Adipocyte (in vitro differentiated cells): ENCODE results near the gene PRSS1.
A peak's percentile ranks its signal among the peaks of the same experiment; 100 is the strongest.

Experiments used
- DNase-seq: peaks from one replicate; pipeline ENCODE4 v3.0.0-alpha.2; 2015; ENCODE audit warnings: low read depth
- H3K27me3 ChIP-seq: replicated peaks from 2 replicates; pipeline ENCODE4 v1.7.0; 2013; ENCODE audit warnings: mild to moderate bottlenecking, low read length, moderate library complexity; ENCODE audit not compliant: control insufficient read depth, insufficient read depth
- H3K36me3 ChIP-seq: 2 replicates; pipeline ENCODE4 v1.7.0; 2013; ENCODE audit warnings: low read length, mild to moderate bottlenecking, moderate library complexity; ENCODE audit not compliant: control insufficient read depth, insufficient read depth, severe bottlenecking
- H3K4me1 ChIP-seq: 2 replicates; pipeline ENCODE4 v1.7.0; 2013; ENCODE audit warnings: mild to moderate bottlenecking, low read length, moderate library complexity; ENCODE audit not compliant: control insufficient read depth, insufficient read depth
- H3K4me3 ChIP-seq: 2 replicates; pipeline ENCODE4 v1.7.0; 2013; ENCODE audit warnings: mild to moderate bottlenecking, low read length, moderate library complexity
- H3K9ac ChIP-seq: 2 replicates; pipeline ENCODE4 v1.7.0; 2013; ENCODE audit warnings: mild to moderate bottlenecking, low read length, moderate library complexity
- H3K9me3 ChIP-seq: 2 replicates; pipeline ENCODE4 v1.7.0; 2013; ENCODE audit warnings: mild to moderate bottlenecking, low read length, moderate library complexity; ENCODE audit not compliant: control insufficient read depth

The PRSS1 gene

GRCh38 chr7:142796501-142797390 is 47.5 kb downstream of the PRSS1 start:
- peak overlapping the region; percentile 54 for H3K4me3 ChIP-seq
- no peaks in the 10 kb centered on the region for H3K9me3 ChIP-seq
- peak overlapping the region; percentile 13 for H3K9ac ChIP-seq
- DNase-seq, result peak; percentile 36
- no peaks in the 10 kb centered on the region for H3K36me3 ChIP-seq
- peaks cover 7% of the 10 kb centered on the region for H3K4me1 ChIP-seq
- peaks cover 79% of the 10 kb centered on the region for H3K27me3 ChIP-seq

- H3K9ac ChIP-seq, result peak overlapping the region; percentile 13
- H3K4me1 ChIP-seq, result peaks cover 7% of the 10 kb centered on the region
- no peaks in the 10 kb centered on the region for H3K9me3 ChIP-seq
- H3K36me3 ChIP-seq, result no peaks in the 10 kb centered on the region
- DNase-seq, result peak; percentile 20
- peaks cover 76% of the 10 kb centered on the region for H3K27me3 ChIP-seq
- H3K4me3 ChIP-seq, result peak overlapping the region; percentile 54
These were observed 48.4 kb downstream of the PRSS1 start for GRCh38 chr7:142797391-142798377.

GRCh38 chr7:142798451-142799436 is 49.5 kb downstream of the PRSS1 start:
- Histone ChIP-seq H3K9ac (no peak overlapping the region), H3K9me3 (no peaks in the 10 kb centered on the region), H3K4me1 (peaks cover 7% of the 10 kb centered on the region), H3K4me3 (no peak overlapping the region), H3K27me3 (peaks cover 78% of the 10 kb centered on the region), H3K36me3 (no peaks in the 10 kb centered on the region)
- no peak for DNase-seq

GRCh38 chr7:142799437-142799835 is 50.2 kb downstream of the PRSS1 start:
- Histone ChIP-seq H3K4me3 (no peak overlapping the region), H3K9me3 (no peaks in the 10 kb centered on the region), H3K9ac (no peak overlapping the region), H3K27me3 (peaks cover 72% of the 10 kb centered on the region), H3K4me1 (peaks cover 7% of the 10 kb centered on the region), H3K36me3 (no peaks in the 10 kb centered on the region)
- no peak for DNase-seq

GRCh38 chr7:142800088-142800487 is 50.8 kb downstream of the PRSS1 start:
- Histone ChIP-seq H3K36me3 (no peaks in the 10 kb centered on the region), H3K9me3 (no peaks in the 10 kb centered on the region), H3K4me1 (peaks cover 7% of the 10 kb centered on the region), H3K9ac (no peak overlapping the region), H3K4me3 (no peak overlapping the region), H3K27me3 (peaks cover 66% of the 10 kb centered on the region)
- no peak for DNase-seq

- H3K9me3 ChIP-seq, result no peaks in the 10 kb centered on the region
- H3K4me3 ChIP-seq, result no peak overlapping the region
- peaks cover 7% of the 10 kb centered on the region for H3K4me1 ChIP-seq
- no peaks in the 10 kb centered on the region for H3K36me3 ChIP-seq
- H3K9ac ChIP-seq, result no peak overlapping the region
- no peak for DNase-seq
- H3K27me3 ChIP-seq, result peaks cover 59% of the 10 kb centered on the region
These were observed 51.5 kb downstream of the PRSS1 start for GRCh38 chr7:142800699-142801260.

- no peak for DNase-seq
- Histone ChIP-seq H3K27me3 (peaks cover 49% of the 10 kb centered on the region), H3K36me3 (no peaks in the 10 kb centered on the region), H3K9ac (no peak overlapping the region), H3K4me1 (peaks cover 7% of the 10 kb centered on the region), H3K9me3 (no peaks in the 10 kb centered on the region), H3K4me3 (no peak overlapping the region)
These were observed 52.5 kb downstream of the PRSS1 start for GRCh38 chr7:142801601-142802295.

GRCh38 chr7:142802301-142802700 is 53.0 kb downstream of the PRSS1 start:
- Histone ChIP-seq H3K27me3 (peaks cover 44% of the 10 kb centered on the region), H3K4me1 (peaks cover 5% of the 10 kb centered on the region), H3K9me3 (no peaks in the 10 kb centered on the region), H3K36me3 (no peaks in the 10 kb centered on the region), H3K4me3 (no peak overlapping the region), H3K9ac (no peak overlapping the region)
- DNase-seq, result no peak
